HG02943 (cell line): ENCODE data around the gene TMEM45A.
A peak's percentile ranks its signal among the peaks of the same experiment; 100 is the strongest.
"Not testable (repeated sequence)": the region's sequence is repeated elsewhere in the genome, so short reads cannot be mapped to it uniquely, and the experiment has no call there.

Source experiments
- ATAC-seq: cut with Tn5 transposase; IDR thresholded peaks from one replicate; pipeline ENCODE4 v1.9.1; 2021; ENCODE audit warnings: mild to moderate bottlenecking, low read depth, moderate library complexity; ENCODE audit not compliant: unreplicated experiment

TMEM45A gene

GRCh38 chr3:100482176-100482575 lies 10.2 kb upstream of the TMEM45A start:
- ATAC-seq = no peak

- ATAC-seq = no peak
Observed at GRCh38 chr3:100483529-100483928, 8.9 kb upstream of the TMEM45A start.

- no peak for ATAC-seq
Observed at GRCh38 chr3:100486808-100487207, 5.6 kb upstream of the TMEM45A start.

- no peak for ATAC-seq
Observed at GRCh38 chr3:100489118-100489517, 3.3 kb upstream of the TMEM45A start.

- peak; percentile 33 for ATAC-seq
Observed at GRCh38 chr3:100496711-100497261, 4.4 kb downstream of the TMEM45A start.

- no peak for ATAC-seq
Observed at GRCh38 chr3:100499651-100500050, 7.2 kb downstream of the TMEM45A start.

- ATAC-seq = no peak
Observed at GRCh38 chr3:100500320-100500880, 8.0 kb downstream of the TMEM45A start.

GRCh38 chr3:100503448-100503847 lies 11.0 kb downstream of the TMEM45A start:
- no peak for ATAC-seq

- no peak for ATAC-seq
Observed at GRCh38 chr3:100506355-100506754, 13.9 kb downstream of the TMEM45A start.

- ATAC-seq = not testable (repeated sequence)
Observed at GRCh38 chr3:100509818-100510217, 17.4 kb downstream of the TMEM45A start.

GRCh38 chr3:100516232-100516631 lies 23.8 kb downstream of the TMEM45A start:
- ATAC-seq = no peak

- ATAC-seq = no peak
Observed at GRCh38 chr3:100516838-100517237, 24.4 kb downstream of the TMEM45A start.

GRCh38 chr3:100517276-100517675 lies 24.9 kb downstream of the TMEM45A start:
- ATAC-seq = no peak

- no peak for ATAC-seq
Observed at GRCh38 chr3:100518244-100518643, 25.8 kb downstream of the TMEM45A start.

GRCh38 chr3:100518983-100519382 lies 26.6 kb downstream of the TMEM45A start:
- no peak for ATAC-seq

GRCh38 chr3:100521439-100521845 lies 29.0 kb downstream of the TMEM45A start:
- no peak for ATAC-seq

- ATAC-seq = no peak
Observed at GRCh38 chr3:100522125-100522524, 29.7 kb downstream of the TMEM45A start.

- ATAC-seq = no peak
Observed at GRCh38 chr3:100523050-100523760, 30.8 kb downstream of the TMEM45A start.

- ATAC-seq = no peak
Observed at GRCh38 chr3:100525753-100526612, 33.6 kb downstream of the TMEM45A start.

GRCh38 chr3:100526613-100527346 lies 34.4 kb downstream of the TMEM45A start:
- no peak for ATAC-seq
